ENCODE measurements around the gene IL12A. TPM values are rescaled to one million over a fixed set of nuclear protein-coding genes. Genes with fewer than 3 reads are reported as not detected.

IL12A gene
- total and polyA plus RNA-seq, 2 experiments from 2014 or later: 1.6 to 2.8 TPM

DNA sequence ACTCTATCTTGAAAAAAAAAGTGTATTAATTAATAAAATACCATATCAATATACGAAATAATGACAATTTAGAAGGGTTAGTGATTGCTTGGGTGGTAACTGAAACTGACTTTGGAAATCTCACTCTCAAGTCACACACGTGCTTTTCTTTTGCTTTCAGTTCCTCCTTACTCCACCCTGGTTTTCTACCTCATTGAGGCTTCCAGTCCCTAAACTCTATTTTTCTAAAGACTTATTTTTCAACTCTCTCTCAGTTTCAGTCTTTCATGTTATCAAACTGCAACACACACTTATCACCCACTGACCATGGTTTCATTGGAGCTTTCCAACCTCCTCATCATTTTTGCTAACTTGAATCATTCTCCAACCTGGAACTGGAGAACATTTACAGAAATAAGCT, 23.5 kb downstream of the IL12A start:
- WGBS, 2 experiments (ENCODE audit: low coverage in 1 of 2, low lambda C conversion rate in 2 of 2, missing lambda C conversion rate in 2 of 2): 70 to 78% methylated on average over 2 of the region's 2 CpGs
- no peak overlapping the region for H3K4me3 ChIP-seq
- H3F3A ChIP-seq (ENCODE audit: insufficient read depth): no peaks in the 10 kb centered on the region
- H3K27ac ChIP-seq: no peak overlapping the region
- in situ Hi-C loops (cut with MboI): loop anchor here (25.0 kb wide), 1 partner anchor 400 kb away; no protein-coding TSS in a partner anchor
- no peaks in the 10 kb centered on the region for H3K27me3 ChIP-seq (replicated peaks; ENCODE audit: insufficient read depth)
- no peak for TF ChIP-seq EZH2 (IDR thresholded peaks at IDR 0.05; ENCODE audit: insufficient read depth, poor library complexity, severe bottlenecking)
- TF ChIP-seq EZH2phosphoT487 (IDR thresholded peaks at IDR 0.05; ENCODE audit: insufficient read depth, low read depth): no peak
- H3K9ac ChIP-seq: no peak overlapping the region
- no peak overlapping the region for H3K4me2 ChIP-seq (ENCODE audit: unreplicated experiment)
- no peak overlapping the region for H2AFZ ChIP-seq
- no peaks in the 10 kb centered on the region for H3K9me2 ChIP-seq (ENCODE audit: insufficient read depth)
- DNase-seq: no peak
- H4K20me1 ChIP-seq (ENCODE audit: insufficient read depth): no peaks in the 10 kb centered on the region
- no peaks in the 10 kb centered on the region for H3K9me3 ChIP-seq (ENCODE audit: low read depth)
- no peaks in the 10 kb centered on the region for H3K4me1 ChIP-seq (ENCODE audit: insufficient read depth)
- no peaks in the 10 kb centered on the region for H3K79me2 ChIP-seq (ENCODE audit: insufficient read depth)
- no peaks in the 10 kb centered on the region for H3K36me3 ChIP-seq (ENCODE audit: low read depth)

- no peak for TF ChIP-seq EZH2phosphoT487 (IDR thresholded peaks at IDR 0.05; ENCODE audit: insufficient read depth, low read depth)
- no peak for TF ChIP-seq EZH2 (IDR thresholded peaks at IDR 0.05; ENCODE audit: insufficient read depth, poor library complexity, severe bottlenecking)
- Histone ChIP-seq H2AFZ (no peak overlapping the region), H3K27ac (no peak overlapping the region), H3K4me1 (ENCODE audit: insufficient read depth) (no peaks in the 10 kb centered on the region), H3K79me2 (ENCODE audit: insufficient read depth) (no peaks in the 10 kb centered on the region), H3K9me2 (ENCODE audit: insufficient read depth) (no peaks in the 10 kb centered on the region), H3F3A (ENCODE audit: insufficient read depth) (no peaks in the 10 kb centered on the region), H3K4me3 (no peak overlapping the region), H3K9ac (no peak overlapping the region), H3K36me3 (ENCODE audit: low read depth) (no peaks in the 10 kb centered on the region), H3K27me3 (replicated peaks; ENCODE audit: insufficient read depth) (no peaks in the 10 kb centered on the region), H3K9me3 (ENCODE audit: low read depth) (no peaks in the 10 kb centered on the region), H4K20me1 (ENCODE audit: insufficient read depth) (no peaks in the 10 kb centered on the region), H3K4me2 (ENCODE audit: unreplicated experiment) (no peak overlapping the region)
- no peak for DNase-seq
- WGBS, 2 experiments (ENCODE audit: low coverage in 1 of 2, low lambda C conversion rate in 2 of 2, missing lambda C conversion rate in 2 of 2): 48 to 62% methylated on average over 1 of the region's 1 CpG
- in situ Hi-C loops (cut with MboI): loop anchor here (25.0 kb wide), 1 partner anchor 405 kb away; no protein-coding TSS in a partner anchor
Observed at GRCh38 chr3:160016972-160017371, 28.3 kb downstream of the IL12A start.

- 59% methylated on average over 5 of the region's 5 CpGs for whole genome bisulfite sequencing, 2 experiments (ENCODE audit: low coverage in 1 of 2, low lambda C conversion rate in 2 of 2, missing lambda C conversion rate in 2 of 2)
- H3F3A ChIP-seq (ENCODE audit: insufficient read depth): no peaks in the 10 kb centered on the region
- no peaks in the 10 kb centered on the region for H3K9me3 ChIP-seq (ENCODE audit: low read depth)
- H3K4me2 ChIP-seq (ENCODE audit: unreplicated experiment): no peak overlapping the region
- no peaks in the 10 kb centered on the region for H3K79me2 ChIP-seq (ENCODE audit: insufficient read depth)
- H3K27me3 ChIP-seq (replicated peaks; ENCODE audit: insufficient read depth): no peaks in the 10 kb centered on the region
- no peak for TF ChIP-seq EZH2 (IDR thresholded peaks at IDR 0.05; ENCODE audit: insufficient read depth, poor library complexity, severe bottlenecking)
- no peak for TF ChIP-seq EZH2phosphoT487 (IDR thresholded peaks at IDR 0.05; ENCODE audit: insufficient read depth, low read depth)
- no peaks in the 10 kb centered on the region for H4K20me1 ChIP-seq (ENCODE audit: insufficient read depth)
- H3K9ac ChIP-seq: no peak overlapping the region
- in situ Hi-C loops (cut with MboI): loop anchor here (25.0 kb wide), 1 partner anchor 407 kb away; no protein-coding TSS in a partner anchor
- H3K4me3 ChIP-seq: no peak overlapping the region
- no peaks in the 10 kb centered on the region for H3K36me3 ChIP-seq (ENCODE audit: low read depth)
- H3K4me1 ChIP-seq (ENCODE audit: insufficient read depth): peaks cover 10% of the 10 kb centered on the region; the same call in 1 of the 2 replicates
- no peaks in the 10 kb centered on the region for H3K9me2 ChIP-seq (ENCODE audit: insufficient read depth)
- DNase-seq: no peak
- no peak overlapping the region for H2AFZ ChIP-seq
- H3K27ac ChIP-seq: no peak overlapping the region
Observed at GRCh38 chr3:160018959-160019358, 30.3 kb downstream of the IL12A start.

DNA sequence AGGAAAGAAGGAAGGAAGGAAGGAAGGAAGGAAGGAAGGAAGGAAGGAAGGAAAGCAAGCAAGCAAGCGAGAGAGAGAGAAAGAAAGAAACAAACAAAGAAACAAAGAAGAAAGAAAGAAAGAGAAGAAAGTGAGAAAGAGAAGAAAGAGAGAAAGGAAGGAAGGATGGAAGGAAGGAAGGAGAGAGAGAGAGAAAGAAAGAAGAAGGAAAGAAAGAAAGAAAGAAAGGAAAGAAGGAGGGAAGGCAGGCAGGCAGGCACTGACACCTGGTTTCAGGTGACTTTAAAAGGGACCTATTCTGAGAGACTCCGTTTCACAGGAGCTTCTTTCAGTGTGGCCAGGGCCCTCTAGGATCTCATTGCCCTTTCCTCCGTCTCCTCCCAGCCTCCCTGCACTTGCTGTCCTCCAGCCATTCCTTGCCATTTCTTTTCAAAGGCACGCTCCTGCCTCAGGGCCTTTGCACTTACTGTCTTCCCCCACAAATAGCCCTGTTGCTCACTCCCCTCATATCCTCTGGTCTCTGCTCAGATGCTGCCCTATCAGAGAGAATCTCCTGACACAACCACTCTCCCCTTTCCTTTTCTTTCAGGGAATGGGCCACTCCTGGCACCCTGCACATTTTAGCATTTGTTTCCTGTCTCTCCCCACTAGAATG, 31.5 kb downstream of the IL12A start:
- Histone ChIP-seq H3K4me3 (no peak overlapping the region), H3K4me2 (ENCODE audit: unreplicated experiment) (no peak overlapping the region), H2AFZ (no peak overlapping the region), H3K4me1 (ENCODE audit: insufficient read depth) (peaks cover 10% of the 10 kb centered on the region; the same call in 1 of the 2 replicates), H3K9me2 (ENCODE audit: insufficient read depth) (no peaks in the 10 kb centered on the region), H3K27ac (no peak overlapping the region), H4K20me1 (ENCODE audit: insufficient read depth) (no peaks in the 10 kb centered on the region), H3K9ac (no peak overlapping the region), H3K36me3 (ENCODE audit: low read depth) (no peaks in the 10 kb centered on the region), H3K79me2 (ENCODE audit: insufficient read depth) (no peaks in the 10 kb centered on the region), H3F3A (ENCODE audit: insufficient read depth) (no peaks in the 10 kb centered on the region), H3K9me3 (ENCODE audit: low read depth) (no peaks in the 10 kb centered on the region), H3K27me3 (replicated peaks; ENCODE audit: insufficient read depth) (no peaks in the 10 kb centered on the region)
- DNase-seq: no peak
- TF ChIP-seq EZH2 (IDR thresholded peaks at IDR 0.05; ENCODE audit: insufficient read depth, poor library complexity, severe bottlenecking): no peak
- TF ChIP-seq EZH2phosphoT487 (IDR thresholded peaks at IDR 0.05; ENCODE audit: insufficient read depth, low read depth): no peak
- in situ Hi-C loops (cut with MboI): loop anchor here (10.0 to 25.0 kb wide), 2 partner anchors 325 to 408 kb away; no protein-coding TSS in a partner anchor
- 95 to 97% methylated on average over 4 of the region's 4 CpGs for WGBS, 2 experiments (ENCODE audit: low coverage in 1 of 2, low lambda C conversion rate in 2 of 2, missing lambda C conversion rate in 2 of 2)

Measured in GM23248 (cell line).